Measurements from ENCODE around the gene SMIM34.

Gene SMIM34

DNA sequence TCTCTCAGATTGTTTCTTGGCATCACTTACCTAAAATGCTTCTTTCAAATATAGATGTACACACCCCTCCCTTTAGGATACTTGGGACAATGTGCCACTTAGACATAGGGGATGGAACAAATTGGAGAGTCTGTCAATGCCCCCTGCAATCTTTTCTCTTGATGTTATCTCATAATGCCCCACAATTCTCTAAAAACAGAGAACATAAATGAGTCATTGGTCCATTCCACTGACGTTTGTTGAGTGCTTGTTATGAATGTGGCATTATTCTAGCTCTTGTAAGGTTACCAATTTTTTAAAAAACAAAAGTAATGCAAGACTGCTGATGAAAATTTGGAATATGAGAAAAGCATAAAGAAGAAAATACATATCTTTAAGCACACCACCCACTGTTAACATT lies 54.0 kb downstream of the SMIM34 start:
- DNase-seq: no peak
